KMS-11 (cell line): ENCODE results near the gene DLGAP1.

Experiments
- H2AFZ ChIP-seq: fragments of 200-600 bp; sonication (generic); 2 replicates; pipeline ENCODE4 v1.6.1; 2016; ENCODE audit warnings: antibody characterized with exemption, mixed run types, low read depth
- H3K27ac ChIP-seq: fragments of 200-600 bp; sonication (generic); 2 replicates; pipeline ENCODE4 v1.6.1; 2016; ENCODE audit warnings: mild to moderate bottlenecking, mixed run types
- H3K27me3 ChIP-seq: fragments of 200-600 bp; sonication (generic); 2 replicates; pipeline ENCODE4 v1.6.1; 2017; ENCODE audit warnings: mild to moderate bottlenecking, low read depth, mixed run types, moderate library complexity; ENCODE audit not compliant: insufficient read depth
- H3K36me3 ChIP-seq: fragments of 200-600 bp; sonication (generic); 2 replicates; pipeline ENCODE4 v1.6.1; 2017; ENCODE audit warnings: mild to moderate bottlenecking, mixed run types; ENCODE audit not compliant: insufficient read depth
- H3K4me1 ChIP-seq: fragments of 200-600 bp; sonication (generic); 2 replicates; pipeline ENCODE4 v1.6.1; 2016; ENCODE audit warnings: mild to moderate bottlenecking, low read depth, mixed run types; ENCODE audit not compliant: poor library complexity, severe bottlenecking
- H3K4me2 ChIP-seq: fragments of 200-600 bp; sonication (generic); 2 replicates; pipeline ENCODE4 v1.7.0; 2016; ENCODE audit warnings: mild to moderate bottlenecking, mixed run types
- H3K4me3 ChIP-seq: fragments of 200-600 bp; sonication (generic); IDR thresholded peaks from 2 replicates; pipeline ENCODE4 v1.6.1; 2017; ENCODE audit warnings: low read depth, low read length, mixed read lengths; ENCODE audit not compliant: insufficient read depth
- H3K79me2 ChIP-seq: fragments of 200-600 bp; sonication (generic); 2 replicates; pipeline ENCODE4 v1.6.1; 2016; ENCODE audit warnings: low read depth, mixed run types; ENCODE audit not compliant: insufficient read depth
- H3K9ac ChIP-seq: fragments of 200-600 bp; sonication (generic); 2 replicates; pipeline ENCODE4 v1.6.1; 2016; ENCODE audit warnings: mild to moderate bottlenecking, mixed run types
- H4K20me1 ChIP-seq: fragments of 200-600 bp; sonication (generic); 2 replicates; pipeline ENCODE4 v1.6.1; 2016; ENCODE audit warnings: mild to moderate bottlenecking, mixed run types; ENCODE audit not compliant: insufficient read depth
- CTCF ChIP-seq: fragments of 200-600 bp; sonication (generic); conservative IDR thresholded peaks from 2 replicates; pipeline ENCODE4 v1.6.1; 2017; ENCODE audit warnings: low read depth, mild to moderate bottlenecking, antibody characterized with exemption, low read length, moderate library complexity, mixed read lengths

Gene DLGAP1

DNA sequence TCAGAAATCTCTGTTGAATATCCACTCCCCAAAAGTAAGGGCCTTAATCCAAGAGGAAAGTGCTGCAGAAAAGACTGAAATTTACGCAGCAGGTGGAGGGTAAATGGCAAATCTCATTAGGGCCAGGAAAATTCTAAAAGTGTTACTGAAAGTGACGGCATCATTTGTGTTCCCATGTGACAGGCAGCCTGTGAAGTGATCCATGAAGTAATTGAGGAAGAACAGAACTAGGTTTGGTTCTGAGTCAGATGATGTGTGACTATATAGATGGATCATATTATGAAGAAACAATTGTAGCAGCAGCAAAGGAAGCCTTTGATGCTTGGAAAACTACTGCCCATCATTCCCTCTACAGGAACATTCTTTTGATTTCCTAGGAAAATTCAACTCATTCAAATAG is 603.9 kb downstream of the DLGAP1 start:
- H3K79me2 ChIP-seq: no peaks in the 10 kb centered on the region
- H3K4me3 ChIP-seq: no peak overlapping the region
- no peak overlapping the region for H3K4me2 ChIP-seq
- TF ChIP-seq CTCF: no peak
- no peaks in the 10 kb centered on the region for H3K4me1 ChIP-seq
- H3K36me3 ChIP-seq: no peaks in the 10 kb centered on the region
- H3K9ac ChIP-seq: no peak overlapping the region
- H4K20me1 ChIP-seq: no peaks in the 10 kb centered on the region
- H3K27me3 ChIP-seq: no peaks in the 10 kb centered on the region
- H2AFZ ChIP-seq: no peak overlapping the region
- H3K27ac ChIP-seq: no peak overlapping the region

GRCh38 chr18:3848316-3848715 is 606.8 kb downstream of the DLGAP1 start:
- no peak overlapping the region for H2AFZ ChIP-seq
- H4K20me1 ChIP-seq: no peaks in the 10 kb centered on the region
- no peak overlapping the region for H3K27ac ChIP-seq
- no peak overlapping the region for H3K4me3 ChIP-seq
- H3K9ac ChIP-seq: no peak overlapping the region
- H3K4me2 ChIP-seq: no peak overlapping the region
- no peaks in the 10 kb centered on the region for H3K4me1 ChIP-seq
- no peaks in the 10 kb centered on the region for H3K27me3 ChIP-seq
- TF ChIP-seq CTCF: no peak
- no peaks in the 10 kb centered on the region for H3K36me3 ChIP-seq
- H3K79me2 ChIP-seq: no peaks in the 10 kb centered on the region

- Histone ChIP-seq H3K27me3 (no peaks in the 10 kb centered on the region), H3K9ac (no peak overlapping the region), H3K36me3 (no peaks in the 10 kb centered on the region), H2AFZ (no peak overlapping the region), H3K79me2 (no peaks in the 10 kb centered on the region), H3K4me1 (no peaks in the 10 kb centered on the region), H3K4me3 (no peak overlapping the region), H3K27ac (no peak overlapping the region), H3K4me2 (no peak overlapping the region), H4K20me1 (no peaks in the 10 kb centered on the region)
- no peak for TF ChIP-seq CTCF
Observed at GRCh38 chr18:3845161-3845560, 609.9 kb downstream of the DLGAP1 start.

- H4K20me1 ChIP-seq: no peaks in the 10 kb centered on the region
- H3K79me2 ChIP-seq: no peaks in the 10 kb centered on the region
- no peak overlapping the region for H3K27ac ChIP-seq
- H3K27me3 ChIP-seq: no peaks in the 10 kb centered on the region
- H3K4me2 ChIP-seq: no peak overlapping the region
- no peaks in the 10 kb centered on the region for H3K4me1 ChIP-seq
- no peak overlapping the region for H2AFZ ChIP-seq
- no peak overlapping the region for H3K9ac ChIP-seq
- TF ChIP-seq CTCF: no peak
- H3K4me3 ChIP-seq: no peak overlapping the region
- no peaks in the 10 kb centered on the region for H3K36me3 ChIP-seq
Observed at GRCh38 chr18:3842844-3843243, 612.3 kb downstream of the DLGAP1 start.

DNA sequence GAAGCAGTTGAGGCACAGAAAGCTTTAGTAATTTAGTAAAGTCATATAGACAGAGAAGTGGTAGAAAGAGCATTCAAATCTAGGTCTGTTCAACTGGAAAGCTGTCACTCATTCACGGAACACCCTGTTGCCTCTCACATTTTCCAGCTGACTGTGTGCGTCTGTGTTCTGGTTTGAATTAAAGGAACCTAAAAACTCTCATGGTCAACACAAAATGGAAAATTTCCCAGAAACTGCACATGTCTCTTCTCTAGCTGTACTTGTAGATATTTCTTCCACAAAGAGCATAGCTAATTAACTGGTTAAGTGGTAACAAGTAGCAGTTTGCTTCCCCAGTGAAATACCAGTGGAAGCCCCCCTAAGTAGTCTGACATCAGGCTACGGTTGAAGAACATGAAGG is 614.3 kb downstream of the DLGAP1 start:
- no peaks in the 10 kb centered on the region for H3K79me2 ChIP-seq
- H2AFZ ChIP-seq: no peak overlapping the region
- TF ChIP-seq CTCF: no peak
- H3K9ac ChIP-seq: no peak overlapping the region
- no peaks in the 10 kb centered on the region for H3K4me1 ChIP-seq
- H4K20me1 ChIP-seq: no peaks in the 10 kb centered on the region
- H3K27me3 ChIP-seq: no peaks in the 10 kb centered on the region
- H3K4me2 ChIP-seq: no peak overlapping the region
- H3K27ac ChIP-seq: no peak overlapping the region
- no peak overlapping the region for H3K4me3 ChIP-seq
- no peaks in the 10 kb centered on the region for H3K36me3 ChIP-seq
